ENCODE measurements around the gene KLRB1. TPM values are rescaled to one million over a fixed set of nuclear protein-coding genes. Genes with fewer than 3 reads are reported as not detected.
"Not testable (repeated sequence)": the region's sequence is repeated elsewhere in the genome, so short reads cannot be mapped to it uniquely, and the experiment has no call there.

Gene KLRB1
- polyA plus RNA-seq (ENCODE audit: insufficient read length in 10 of 10): 1 to 10 TPM in 4 of 10 donors, under 1 TPM in 6; 0.16 to 6.5 (median 0.76) TPM
- long read RNA-seq, donor 1: 0 reads
- long read RNA-seq, donor 2: 0 reads
- long read RNA-seq, donor 3: 0 reads
- long read RNA-seq, donor 4: 0 reads
- long read RNA-seq, donor 5: 0 reads
- long read RNA-seq, donor 6, partial matches to known transcripts: 0 of 3 reads
- long read RNA-seq, donor 6, other reads (novel, unspliced or antisense): 0 of 3 reads
- long read RNA-seq, donor 7: 0 reads
- long read RNA-seq, donor 8: 0 reads
- long read RNA-seq, donor 9, partial matches to known transcripts: 0 of 1 reads
- long read RNA-seq, donor 9, other reads (novel, unspliced or antisense): 0 of 1 reads

DNA sequence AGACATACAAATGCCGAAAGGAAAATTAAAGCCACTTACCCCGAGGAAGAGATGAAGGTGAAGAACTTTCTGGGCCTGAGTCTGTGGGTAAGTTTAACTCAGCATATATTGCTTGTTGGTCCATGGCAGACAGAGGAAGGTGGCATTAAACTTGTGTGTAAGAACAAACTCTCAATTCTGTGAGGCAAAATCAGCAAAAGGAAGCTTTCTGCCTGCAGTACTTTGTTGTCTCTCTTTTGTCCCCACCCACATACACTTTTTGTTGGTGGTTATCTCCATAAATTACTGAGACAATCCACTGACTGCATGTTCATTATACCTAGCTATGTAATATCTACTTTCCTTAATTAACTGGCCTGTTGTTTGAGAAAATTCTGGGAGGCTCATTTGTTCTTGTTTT lies at the start of gene KLRB1:
Gene KLRB1, minus strand, starts transcription at position 201 of the 400 bp plus-strand sequence. Its CDS starts 77 bp downstream, at position 124.
- DNase-seq: no peak

DNA sequence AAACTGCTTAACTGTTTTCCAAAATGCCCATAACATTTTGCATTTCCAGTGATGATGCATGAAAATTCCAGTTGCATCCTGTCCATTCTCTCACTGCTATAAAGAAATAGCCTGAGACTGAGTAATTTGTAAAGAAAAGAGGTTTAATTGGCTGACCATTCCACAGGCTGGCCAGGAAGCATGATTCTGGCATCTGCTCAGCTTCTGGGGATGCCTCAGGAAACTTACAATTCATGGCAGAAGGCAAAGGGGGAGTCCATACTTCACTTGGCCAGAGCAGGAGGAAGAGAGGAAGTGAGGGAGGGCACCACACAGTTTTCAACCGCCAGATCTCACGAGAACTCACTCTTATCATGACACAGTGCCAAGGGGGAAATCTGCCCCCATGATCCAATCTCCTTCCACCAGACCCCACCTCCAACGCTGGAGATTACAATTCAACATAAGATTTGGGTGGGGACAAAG lies 43.6 kb upstream of the KLRB1 start:
- DNase-seq: peak in 1 of 3 donors; percentile 14

DNA sequence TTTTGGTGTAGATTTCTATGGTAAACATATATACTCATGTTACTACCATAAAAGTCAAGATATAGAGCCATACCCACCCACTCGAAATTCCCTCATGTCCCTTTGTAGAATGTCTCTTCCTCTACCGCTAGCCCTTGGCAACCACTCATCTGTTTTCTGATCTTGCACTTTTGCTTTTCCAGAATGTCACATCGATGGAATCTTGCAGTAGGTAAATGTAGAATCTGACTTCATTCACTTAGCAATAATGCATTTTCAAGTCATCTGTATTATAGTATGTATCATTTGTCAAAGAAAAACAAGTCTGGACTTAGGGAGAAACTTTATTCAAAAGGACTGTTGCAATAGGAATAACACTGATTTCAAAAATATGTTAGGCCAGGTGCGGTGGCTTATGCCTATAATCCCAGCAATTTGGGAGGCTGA lies 42.4 kb upstream of the KLRB1 start:
- peak in 1 of 3 donors; percentile 29 for DNase-seq

DNA sequence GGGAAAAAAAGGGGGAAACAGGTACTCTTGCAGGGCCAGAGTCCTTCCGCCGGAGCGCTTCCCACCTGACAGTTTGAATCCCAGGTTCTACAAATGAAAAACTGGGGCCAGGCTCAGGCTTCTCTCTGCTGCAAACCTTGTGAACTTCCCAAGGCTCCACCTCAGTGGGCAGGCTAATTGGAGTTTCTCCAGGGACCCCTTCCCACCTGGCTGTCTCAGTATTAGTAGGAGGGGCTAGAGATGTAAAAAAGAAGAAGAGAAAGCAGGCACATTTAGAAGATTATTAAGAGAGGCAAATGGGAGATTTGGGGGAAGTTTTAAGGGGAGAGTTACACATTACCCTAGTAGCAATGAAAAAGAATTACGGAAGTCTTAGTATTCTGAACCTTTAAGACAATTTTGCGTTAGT lies 41.8 kb upstream of the KLRB1 start:
- peak in 1 of 3 donors; percentile 32 for DNase-seq

DNA sequence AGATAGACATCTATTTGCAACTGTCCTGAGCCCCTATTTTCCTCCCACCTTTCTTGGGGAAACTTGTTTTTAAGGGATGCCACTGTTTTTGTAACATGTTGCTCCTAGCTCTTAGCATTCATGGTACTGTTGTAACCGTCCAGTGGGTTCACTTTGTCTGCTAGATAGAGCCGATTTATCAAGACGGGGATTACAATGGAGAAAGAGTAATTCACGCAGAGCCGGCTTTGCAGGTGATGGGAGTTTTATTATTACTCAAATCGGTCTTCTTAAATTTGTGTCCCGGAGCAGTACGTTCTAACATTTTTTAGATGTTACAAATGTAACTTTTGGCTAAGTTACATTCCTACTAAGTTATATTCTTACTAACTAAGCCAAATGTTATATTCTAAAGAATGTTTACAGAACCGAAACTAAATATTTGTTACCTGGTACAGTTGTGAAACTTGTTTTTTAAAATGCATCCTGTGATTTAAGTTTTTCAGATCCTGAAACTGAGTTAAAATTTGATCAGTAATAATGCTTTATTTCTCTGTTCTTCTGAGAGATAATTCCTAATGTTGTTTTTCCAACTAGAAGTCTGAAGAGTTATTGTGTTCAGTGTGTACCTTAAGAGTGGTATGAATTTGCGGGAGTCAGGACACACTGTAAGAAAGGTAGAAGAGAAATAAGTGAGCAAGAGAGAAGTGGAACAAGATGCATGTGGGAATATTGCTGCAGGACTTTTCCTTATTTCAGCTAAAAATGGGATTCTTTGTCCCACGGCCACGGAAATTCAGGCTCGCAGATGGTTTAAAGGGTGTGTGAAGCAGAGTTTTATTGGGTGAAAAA lies 41.2 kb upstream of the KLRB1 start:
- peak in 1 of 3 donors; percentile 26 for DNase-seq

DNA sequence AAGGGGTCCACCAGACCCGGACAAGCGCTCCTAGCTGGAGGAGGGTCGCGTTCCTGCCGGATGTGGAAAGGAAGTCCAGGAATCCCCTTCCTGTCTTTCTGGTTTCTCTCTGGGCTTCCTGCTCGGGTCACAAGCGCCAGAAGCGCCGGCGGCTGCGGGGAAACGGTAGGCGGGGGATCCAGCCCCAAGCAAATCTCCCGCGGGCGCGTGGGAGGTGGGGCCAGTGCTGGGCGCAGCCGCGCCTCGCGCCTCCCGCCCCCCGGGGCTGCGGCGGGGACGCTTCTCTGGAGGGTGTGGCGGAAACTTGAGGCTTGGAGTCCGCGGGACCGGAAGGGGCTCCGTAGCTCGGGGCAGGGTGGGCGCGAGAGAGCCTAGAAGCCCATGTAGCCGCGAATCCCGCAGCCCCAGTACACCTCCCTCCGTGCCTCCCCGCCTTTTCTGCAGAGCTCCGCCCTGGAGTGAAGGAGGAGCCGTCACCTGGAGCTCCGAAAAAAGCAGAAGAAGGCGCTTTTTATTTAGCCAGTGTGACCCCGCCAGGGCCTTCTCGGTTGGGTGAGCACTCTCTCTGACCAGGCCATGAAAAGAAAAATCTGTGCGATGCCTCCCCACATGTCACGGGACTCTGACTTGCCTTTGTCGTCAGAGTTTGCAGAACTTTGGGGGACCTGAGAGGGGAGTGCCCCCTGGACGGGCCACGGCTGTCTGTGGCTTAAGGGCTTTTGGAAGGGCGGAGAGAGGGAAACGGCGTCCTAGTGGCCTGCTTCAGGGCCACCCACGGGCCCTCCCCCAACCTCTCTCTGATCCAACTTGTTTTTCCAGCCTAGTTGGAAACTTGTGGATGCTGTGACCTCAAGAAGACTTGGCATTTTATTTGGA lies 40.3 kb upstream of the KLRB1 start:
- peak; percentile 84 to 94 (median 91) for DNase-seq

DNA sequence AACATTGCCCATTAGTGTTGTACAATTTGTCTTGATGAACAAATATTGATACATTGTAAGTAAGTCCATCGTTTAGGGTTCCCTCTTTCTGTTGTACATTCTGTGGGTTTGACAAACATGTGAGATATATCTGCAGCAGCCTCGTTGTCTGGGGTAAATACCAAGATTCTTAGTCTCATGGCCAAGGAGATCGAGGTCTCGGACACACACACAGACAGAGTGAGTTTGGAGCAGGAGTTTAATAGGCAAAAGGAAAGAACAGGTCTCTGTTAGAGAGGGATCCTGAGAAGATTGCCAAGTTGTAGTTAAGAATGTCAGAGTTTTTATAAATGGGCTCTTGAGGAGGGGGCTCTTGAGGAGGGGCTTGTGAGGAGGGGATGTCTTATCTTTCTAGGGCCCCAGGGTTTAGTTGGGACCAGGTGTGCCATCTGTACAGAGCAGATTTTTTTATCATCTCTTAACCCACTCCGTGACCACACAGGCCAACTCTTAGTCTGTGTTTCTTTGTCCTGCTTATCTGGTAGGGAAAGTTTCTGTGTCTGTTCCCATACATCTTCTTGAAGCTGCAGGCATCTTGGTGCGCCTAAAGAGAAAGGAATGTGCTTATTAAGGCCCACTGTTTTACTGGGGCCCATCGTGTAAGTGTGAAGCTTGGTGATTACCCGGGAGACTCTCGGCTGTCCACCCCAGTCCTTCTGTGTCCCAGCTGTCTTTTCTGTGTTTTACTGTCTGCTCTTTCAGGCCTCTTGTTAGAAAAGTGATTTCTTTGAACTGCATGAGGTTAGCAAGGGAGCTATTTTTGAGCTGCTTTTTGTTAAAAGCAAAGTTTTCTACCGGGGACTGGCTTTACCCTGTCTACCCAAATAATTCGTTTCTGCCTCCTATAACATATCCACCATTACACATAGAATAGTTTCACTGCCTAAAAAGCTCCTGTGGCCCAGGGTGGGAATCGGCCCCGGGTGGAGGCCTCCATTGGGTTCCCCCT lies 39.4 kb upstream of the KLRB1 start:
- peak in 1 of 3 donors; percentile 11 for DNase-seq

DNA sequence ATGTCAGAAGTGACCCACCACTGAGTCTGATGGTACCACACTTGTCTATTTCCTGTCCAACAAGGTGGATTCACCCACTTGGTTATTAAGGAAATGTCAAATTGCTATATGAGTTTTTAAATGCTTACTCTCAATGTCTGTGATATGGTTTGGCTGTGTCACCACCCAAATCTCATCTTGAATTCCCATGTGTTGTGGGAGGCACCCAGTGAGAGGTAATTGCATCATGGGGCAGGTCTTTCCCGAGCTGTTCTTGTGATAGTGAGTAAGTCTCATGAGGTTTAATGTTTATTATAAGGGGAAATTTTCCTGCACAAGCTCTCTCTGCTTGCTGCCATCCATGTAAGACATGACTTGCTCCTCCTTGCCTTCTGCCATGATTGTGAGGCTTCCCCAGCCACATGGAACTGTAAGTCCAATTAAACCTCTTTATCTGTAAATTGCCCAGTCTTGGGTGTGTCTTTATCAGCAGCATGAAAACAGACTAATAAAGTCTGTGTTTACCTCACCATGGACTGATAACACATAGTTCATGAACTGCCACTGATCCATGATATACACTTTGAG lies 37.4 kb upstream of the KLRB1 start:
- not testable (repeated sequence) for DNase-seq

DNA sequence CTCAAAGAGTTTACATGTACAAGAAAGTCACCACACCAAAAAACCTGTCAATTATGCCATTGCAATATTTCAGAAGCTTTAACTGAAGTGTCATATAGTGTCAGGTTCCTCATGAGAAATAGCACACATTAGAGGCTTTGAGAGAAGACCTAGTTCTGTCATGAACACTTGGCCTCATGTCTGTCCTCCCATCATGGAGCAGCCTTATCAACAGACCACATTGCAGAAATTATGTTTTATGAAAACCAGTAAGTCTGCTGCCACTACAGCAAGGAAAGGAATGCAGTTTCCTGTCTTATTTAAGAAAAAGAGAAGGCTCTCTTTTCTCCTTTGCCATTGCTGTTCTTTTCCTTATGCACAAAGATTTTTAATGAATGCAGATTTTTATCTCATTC lies 35.5 kb upstream of the KLRB1 start:
- no peak for DNase-seq

DNA sequence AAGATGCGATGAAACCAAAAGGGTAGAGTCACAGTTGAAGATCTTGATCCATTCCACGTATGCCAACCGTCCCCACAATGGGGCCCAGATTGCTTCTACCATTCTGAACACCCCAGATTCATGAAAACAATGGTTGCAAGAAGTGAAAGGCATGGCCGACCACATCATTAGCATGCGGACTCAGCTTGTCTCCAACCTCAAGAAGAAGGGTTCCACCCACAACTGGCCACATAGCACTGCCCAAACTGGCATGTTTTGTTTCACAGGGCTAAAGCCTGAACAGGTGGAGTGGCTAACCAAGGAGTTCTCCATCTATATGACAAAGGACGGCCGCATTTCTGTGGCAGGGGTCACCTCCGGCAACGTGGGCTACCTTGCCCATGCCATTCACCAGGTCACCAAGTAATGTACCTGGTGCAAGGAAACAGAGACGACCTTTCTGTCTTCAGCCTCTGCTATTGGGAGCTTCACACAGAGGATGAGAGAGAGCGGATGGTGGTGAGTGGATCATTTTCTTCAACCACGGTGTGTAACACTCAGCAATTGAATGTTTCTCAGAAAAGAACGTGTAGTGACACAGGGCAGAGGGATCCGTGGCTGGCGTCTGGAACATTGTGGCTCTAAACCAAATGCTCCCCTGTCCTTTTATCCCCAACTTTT lies 35.0 kb upstream of the KLRB1 start:
- DNase-seq: no peak

DNA sequence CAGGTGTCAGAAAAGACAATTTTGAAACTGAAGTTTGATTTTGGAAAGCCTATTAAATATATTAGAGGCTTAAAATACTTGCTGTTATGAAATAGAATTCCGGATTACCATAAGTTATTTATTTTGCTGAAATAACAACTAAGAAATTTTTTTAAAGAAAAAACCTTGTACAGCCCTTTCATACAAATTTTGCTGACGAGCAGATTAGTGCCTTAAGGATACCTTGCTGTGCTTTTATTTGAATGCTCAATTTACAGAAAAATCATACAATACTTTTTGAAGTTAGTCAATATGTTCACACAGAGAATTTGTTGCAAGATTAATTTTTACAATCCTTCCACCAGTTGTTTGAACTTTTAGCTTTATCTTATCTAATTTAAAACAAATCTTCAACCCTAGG lies 32.3 kb upstream of the KLRB1 start:
- no peak for DNase-seq

DNA sequence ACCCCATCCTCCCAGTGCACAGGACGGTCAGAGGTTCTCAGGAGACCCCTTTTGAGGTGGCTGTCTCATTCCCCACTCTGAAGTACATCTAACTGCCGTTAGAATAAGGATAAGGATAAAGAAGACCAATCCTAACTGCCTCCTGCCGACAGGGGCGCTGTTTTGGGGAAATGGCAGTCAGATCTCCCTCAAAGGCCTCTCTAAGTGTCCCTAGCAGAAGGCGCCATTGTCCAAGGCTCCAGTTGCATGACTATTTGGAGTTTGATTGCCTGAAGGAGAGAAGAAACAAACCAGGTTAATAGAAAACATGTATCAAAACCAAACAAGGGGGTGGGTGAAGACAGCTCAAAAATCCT lies 29.1 kb upstream of the KLRB1 start:
- DNase-seq: no peak

DNA sequence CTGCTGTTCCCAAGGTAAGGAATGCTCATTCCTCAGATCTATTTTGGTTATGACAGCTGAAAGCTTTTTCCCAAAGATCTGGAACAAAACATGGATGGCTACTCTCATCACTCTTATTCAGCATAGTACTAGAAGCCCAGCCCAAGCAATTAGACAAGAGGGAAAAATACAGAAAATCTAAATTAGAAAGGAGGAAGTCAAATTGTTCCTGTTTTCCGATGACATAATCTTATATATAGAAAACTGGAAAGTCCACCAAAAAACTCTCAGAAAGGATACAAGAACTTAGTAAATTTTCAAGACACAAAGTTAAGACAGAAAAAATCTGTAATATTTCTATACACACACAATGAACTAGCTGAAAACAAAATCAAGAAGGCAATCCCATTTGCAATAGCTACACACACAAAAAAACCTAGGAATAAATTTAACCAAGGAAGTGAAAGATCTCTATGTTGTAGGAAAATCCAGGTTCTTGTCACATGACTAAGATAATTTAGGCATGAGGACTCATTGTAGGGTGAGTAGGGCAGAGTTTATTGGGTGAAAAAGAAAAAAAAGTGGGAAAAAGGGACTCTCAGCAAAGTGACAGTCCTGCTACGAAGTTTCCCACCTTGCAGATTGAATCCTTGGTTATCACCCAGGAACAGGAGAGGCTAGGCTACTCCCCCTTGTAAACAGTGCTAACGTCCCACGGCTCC lies 28.6 kb upstream of the KLRB1 start:
- DNase-seq: no peak

DNA sequence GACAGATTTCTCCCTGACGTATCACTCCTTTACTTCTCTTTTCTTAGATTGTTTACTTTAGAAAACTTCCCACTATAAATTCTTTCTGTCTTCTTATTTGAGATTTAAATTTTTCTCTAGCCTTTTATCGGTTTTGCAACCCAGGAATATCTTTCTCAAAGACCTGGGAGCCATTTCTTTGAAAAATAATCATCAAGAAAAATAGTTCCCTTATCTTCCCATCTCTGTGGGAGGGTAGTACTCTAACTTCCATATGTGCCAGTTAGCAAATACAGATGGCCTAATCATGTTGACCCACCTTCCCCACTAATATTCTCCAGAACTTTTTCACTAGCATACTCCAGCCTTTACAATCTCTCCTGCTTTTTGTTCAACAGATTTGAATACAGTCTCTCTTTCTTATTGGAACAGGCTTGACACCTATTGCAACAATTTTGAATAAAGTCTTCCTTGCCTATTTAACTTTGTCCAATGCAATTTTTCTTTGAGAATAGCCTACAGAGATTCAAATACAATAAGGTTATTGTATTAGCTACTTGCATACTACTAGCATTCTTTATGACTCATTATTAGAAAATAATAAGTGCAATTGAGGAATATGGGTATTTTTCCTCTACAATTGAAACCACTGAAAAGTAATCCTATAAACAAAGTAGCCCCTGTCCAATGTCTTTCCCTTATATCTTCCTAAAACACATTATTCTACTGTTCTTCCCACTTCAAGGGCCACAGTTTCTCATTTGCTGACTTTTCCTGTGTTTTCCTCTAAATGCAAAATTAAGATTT lies 27.4 kb upstream of the KLRB1 start:
- DNase-seq: no peak

DNA sequence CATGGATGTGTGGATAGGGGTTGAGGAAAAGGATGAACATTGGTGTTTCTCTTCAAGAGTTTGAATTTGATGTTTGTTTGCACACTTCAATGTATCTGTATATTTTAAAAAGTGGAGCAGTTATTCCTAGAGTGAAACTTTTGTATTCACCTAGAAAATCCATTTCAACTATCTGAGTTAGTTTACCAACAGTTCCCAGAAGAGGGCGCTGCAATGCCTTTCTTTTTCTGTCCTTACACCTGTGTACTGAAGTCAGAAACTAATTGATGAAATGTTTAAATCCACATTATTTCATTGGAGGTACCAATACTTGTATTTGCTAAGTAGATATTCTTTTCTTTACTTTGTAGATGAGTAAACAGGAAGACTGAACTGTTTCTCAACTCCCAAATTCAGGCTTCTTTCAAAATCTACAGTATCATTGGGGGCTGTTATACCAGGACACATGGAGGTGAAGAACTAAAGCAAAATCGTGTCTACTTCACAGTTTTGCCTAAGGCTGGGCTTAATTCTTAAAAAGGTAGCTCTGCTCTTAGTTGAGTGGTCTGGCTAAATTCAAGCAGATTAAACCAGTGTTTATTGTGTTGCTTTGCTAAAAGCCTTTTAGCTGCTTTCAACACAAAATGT lies 26.6 kb upstream of the KLRB1 start:
- peak in 2 of 3 donors; percentile 6 to 37 for DNase-seq

DNA sequence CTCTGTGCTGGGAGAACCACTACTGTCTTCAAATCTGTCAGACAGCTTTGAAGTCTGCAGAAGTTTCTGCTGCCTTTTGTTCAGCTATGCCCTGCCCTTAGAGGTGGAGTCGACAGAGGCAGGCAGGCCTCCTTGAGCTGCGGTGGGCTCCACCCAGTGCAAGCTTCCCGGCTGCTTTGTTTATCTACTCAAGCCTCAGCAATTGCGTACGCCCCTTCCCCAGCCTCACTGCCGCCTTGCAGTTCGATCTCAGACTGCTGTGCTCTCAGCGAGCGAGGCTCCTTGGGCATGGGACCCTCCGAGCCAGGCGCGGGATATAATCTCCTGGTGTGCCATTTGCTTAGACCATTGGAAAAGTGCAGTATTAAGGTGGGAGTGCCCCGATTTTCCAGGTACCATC lies 25.1 kb upstream of the KLRB1 start:
- no peak for DNase-seq

DNA sequence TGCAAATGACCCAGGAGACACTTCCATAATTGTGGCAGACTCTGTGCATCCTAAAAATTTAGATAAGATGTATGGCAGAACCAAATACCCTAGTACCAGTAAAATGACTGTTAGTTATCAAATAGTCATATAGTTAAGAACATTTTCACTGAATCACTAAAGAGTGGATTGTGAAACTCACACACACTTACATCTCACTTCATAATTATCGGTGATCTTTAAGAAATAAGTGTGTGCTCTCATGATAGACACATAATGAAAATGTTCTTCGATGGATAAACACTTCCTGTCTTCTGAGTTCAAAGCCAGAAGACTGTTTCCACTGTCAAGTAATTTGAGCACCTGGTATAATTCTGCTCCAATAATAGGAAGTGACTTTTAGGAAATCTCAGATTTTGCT lies 19.1 kb upstream of the KLRB1 start:
- DNase-seq: no peak

DNA sequence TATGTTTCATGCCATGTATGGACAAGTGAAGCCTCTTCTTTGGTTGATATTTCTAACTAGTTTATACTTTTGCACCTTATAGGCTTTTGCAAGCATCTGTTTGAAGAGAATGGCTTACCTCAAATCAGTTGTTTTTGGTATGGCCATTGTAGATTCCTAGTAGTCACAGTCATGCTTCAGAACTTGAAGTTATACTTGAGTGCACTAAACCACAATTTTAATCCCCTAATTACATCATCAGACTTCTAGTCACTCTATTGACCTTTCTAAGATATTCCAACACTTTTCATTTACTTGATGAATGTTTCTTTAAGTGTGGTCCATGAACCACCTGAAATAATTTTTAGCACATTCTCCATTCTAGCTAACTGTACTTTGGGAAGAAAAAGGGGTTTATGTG lies 18.6 kb upstream of the KLRB1 start:
- DNase-seq: no peak

Data from muscle of back (tissue), 13 donors.